Dermis blood vessel endothelial cell (primary cell): ENCODE measurements around the gene DNHD1. TPM values are rescaled to one million over a fixed set of nuclear protein-coding genes. Genes with fewer than 3 reads are reported as not detected.
"Not testable (repeated sequence)": the region's sequence is repeated elsewhere in the genome, so short reads cannot be mapped to it uniquely, and the experiment has no call there.

Experiments used
- DNase-seq: peaks from one replicate; pipeline ENCODE4 v3.0.0; 2010
- total RNA-seq: library from RNA; depleted of rRNA; stranded (reverse); fragments of >200 nt; gene quantifications from 2 replicates; pipeline ENCODE4 v1.2.3, GENCODE V29; 2014

Gene DNHD1
- total RNA-seq, 1 donor from 2014 or later, result 5.1 TPM

DNA sequence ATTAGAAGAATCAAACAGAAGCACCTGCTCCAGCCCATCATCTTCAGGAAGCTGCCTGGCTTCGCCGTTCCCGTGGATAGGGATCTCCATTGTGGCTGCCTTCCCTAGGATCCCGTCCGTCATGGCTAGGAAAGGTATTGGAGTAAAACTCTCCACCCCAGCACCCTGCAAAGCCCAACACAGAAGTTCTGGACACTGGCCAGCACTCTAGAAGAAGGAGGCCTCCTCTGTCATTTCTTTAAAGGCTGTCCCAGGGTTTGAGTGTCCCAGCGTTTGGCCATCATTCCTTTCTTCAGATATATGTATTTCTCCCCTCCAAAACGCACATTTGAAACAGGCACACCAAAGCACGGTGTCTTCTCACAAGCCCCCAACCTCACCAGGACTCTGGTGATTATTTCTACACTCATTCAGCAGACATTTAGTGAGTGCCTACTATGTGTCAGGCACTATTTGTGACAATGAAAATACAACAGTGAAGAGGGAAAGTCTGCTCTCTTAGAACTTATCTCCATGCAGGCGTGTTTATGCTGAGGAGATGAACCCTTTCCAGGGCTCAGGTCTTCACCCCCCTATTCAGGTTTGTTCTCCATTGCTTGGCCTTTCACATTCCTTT, 16.7 kb upstream of the DNHD1 start:
- no peak for DNase-seq

DNA sequence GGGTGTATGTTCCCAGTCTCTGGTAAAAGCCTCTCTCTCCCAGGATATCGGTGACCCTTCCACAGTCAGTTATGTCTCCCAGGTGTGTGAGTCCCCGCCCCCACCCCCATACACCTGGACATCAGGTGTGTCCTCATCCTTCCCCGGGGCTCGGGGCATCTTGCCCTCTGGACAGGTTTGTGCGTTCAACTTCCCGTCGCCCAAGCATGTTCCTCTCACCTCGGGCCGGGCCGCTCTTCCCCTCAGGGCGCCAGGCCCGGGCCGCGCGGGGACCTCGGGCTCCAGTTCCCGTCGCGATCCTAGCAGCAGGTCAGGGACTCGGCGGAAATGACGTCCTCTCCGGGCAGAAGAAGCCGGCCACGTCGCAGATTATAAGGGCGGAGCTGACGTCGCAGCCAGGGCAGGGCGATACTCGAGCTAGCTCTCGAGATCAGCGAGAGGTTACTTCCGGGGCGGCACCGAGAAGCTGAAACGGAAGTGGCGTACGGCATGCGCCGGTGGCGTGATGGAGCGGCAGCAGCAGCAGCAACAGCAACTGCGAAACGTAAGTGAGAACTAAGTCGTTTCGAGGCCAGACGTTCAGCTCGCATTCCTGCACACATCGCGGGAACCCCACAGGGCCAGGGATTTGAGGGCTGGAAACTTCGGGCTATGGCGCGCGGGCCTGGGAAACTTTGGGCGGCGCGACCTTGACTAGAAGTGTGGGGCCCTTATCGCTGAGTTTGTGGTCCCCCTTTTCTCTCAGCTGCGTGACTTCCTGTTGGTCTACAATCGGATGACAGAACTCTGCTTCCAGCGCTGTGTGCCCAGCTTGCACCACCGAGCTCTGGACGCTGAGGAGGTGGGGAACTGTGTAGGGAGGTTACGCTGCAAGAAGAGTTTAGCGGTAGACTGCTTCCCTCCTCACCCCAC, 15.8 kb upstream of the DNHD1 start, which contains the start of the genes ARFIP2 and TIMM10B:
Gene ARFIP2 (minus strand): TSS at position 320 of the 912 bp plus-strand sequence. CDS start 910 bp downstream, outside the sequence.
Gene TIMM10B (plus strand): TSS at position 490 of the 912 bp plus-strand sequence. CDS start 16 bp downstream, at position 506.
- peak; percentile 99 for DNase-seq

- peak; percentile 35 for DNase-seq
These were observed 15.2 kb upstream of the DNHD1 start for GRCh38 chr11:6481924-6482275.

- no peak for DNase-seq
These were observed 14.6 kb upstream of the DNHD1 start for GRCh38 chr11:6482441-6482840.

- no peak for DNase-seq
These were observed 14.1 kb upstream of the DNHD1 start for GRCh38 chr11:6483015-6483414.

DNA sequence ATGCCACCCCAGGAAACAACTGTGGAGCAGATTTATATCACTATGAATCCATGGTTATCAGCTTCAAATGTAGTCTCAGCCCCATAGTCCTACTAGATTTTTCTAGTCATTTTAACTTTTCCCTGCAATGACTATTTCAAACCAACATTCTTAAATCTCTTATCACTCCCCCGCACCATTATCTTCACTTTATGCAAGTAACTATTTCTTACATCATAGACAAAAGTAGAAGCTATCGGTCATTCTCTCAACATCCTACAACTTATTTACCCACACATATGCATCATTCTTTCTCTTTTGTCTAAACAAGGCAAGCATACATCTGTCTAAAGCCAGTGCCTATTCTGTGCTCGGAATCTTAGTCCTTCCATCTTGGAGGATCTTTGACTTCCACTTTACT, 11.4 kb upstream of the DNHD1 start:
- no peak for DNase-seq

DNA sequence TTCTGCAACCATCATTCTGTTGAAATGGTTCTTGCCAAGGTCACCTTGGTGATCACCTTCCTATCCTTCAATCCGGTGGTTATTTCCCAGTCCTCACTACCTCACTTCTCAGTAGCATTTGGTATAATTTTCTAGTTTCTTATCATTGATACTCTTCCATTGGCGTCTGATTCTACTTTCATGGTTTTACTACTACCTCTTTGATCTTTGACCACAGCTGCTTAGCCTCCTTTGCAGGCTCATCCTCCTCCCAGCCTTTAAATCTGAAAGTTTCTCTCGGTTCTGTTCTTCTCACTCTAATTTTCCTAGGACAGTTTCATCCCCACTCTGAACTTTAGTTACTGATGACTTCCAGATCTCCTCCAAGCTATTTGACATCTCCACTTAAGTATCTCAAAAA, 10.8 kb upstream of the DNHD1 start:
- DNase-seq, result no peak

GRCh38 chr11:6486938-6487337, 10.1 kb upstream of the DNHD1 start:
- no peak for DNase-seq

GRCh38 chr11:6488342-6488741, 8.7 kb upstream of the DNHD1 start:
- DNase-seq, result no peak

GRCh38 chr11:6488821-6489220, 8.3 kb upstream of the DNHD1 start:
- DNase-seq, result no peak

- no peak for DNase-seq
These were observed 7.8 kb upstream of the DNHD1 start for GRCh38 chr11:6489306-6489705.

GRCh38 chr11:6498121-6498520, 1.0 kb downstream of the DNHD1 start:
- no peak for DNase-seq

DNA sequence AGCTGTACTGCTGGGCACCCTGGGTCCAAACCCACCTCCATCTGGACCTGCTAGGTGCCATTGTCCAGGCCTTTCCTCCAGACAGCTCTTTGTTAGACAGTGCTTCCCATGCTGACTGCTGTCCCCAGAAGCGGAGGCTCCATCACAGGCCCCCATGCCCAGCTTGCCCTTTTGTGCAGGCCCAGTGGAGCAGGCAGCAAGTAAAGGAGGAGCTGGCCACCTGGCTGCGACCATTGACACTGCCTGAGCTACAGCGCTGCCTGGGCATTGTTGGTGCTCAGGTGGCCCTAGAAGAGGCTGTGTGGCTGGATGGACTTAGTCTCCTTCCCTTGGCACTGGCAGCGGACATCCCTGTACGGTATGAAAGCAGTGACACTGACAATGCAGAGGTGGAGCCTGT, 1.5 kb downstream of the DNHD1 start:
- DNase-seq, result no peak

GRCh38 chr11:6502382-6502781, 5.3 kb downstream of the DNHD1 start:
- DNase-seq, result no peak

DNA sequence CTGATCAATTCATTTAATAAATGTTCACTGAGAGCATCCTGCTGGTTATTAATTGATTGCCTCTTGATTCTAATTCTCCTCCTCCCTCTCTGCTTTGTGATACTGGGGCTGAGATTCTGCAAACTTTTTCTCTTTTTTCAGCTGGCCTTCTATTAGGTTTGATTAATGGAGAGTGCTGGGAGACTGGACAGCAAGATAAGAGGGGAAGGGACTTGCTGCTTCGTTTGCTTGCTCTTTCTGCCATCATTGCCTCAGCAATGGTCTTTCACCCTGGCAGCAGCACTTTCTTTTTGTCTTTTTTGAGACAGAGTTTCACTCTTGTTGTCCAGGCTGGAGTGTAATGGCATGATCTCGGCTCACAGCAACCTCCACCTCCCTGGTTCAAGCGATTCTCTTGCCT, 7.1 kb downstream of the DNHD1 start:
- DNase-seq, result no peak

DNA sequence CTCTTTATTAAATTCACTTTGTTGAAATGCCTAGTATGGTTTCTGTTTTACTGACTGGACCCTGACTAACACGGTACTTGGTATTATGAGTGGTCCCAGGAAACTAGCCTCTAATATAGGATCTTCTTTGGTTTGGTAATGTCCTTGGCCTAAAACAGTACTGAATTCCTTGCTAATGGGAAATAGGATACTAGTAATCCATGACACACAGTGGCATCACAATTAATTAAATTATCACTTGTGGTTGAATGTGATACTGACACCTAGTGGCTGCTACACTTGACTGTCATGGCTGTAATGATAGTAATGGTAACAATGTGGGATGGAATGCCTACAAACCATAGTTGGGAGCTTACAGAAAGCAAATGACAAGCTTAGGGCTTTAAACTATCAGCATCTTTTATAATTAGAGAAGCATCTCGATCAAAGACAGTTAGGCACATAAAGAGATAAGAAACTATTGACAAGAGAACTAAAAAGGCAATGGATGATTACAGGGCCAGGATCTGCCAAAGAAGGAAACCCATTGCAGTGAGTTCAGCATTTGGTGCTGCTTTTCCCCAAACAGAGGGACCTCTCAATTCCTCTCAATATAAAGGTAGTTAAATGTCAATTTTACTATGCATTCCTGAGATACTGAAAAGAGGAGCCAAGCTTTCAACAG, 8.6 kb downstream of the DNHD1 start:
- peak; percentile 82 for DNase-seq

DNA sequence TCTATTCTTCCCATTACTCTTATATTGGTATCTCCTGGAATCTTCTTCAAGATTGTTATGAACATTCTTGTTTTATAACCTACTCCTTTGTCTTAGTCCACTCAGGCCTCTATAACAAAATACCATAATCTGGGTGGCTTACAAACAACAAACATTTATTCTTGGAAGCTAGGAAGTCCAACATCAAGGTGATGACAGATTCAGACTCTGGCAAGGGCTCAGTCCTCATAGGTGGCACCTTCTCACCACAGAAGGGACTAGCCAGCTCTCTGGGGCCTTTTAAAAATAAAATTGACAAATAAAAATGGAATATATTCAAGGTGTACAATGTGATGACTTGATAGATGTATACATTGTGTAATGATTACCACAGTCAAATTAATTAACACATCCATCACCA, 19.8 kb downstream of the DNHD1 start:
- DNase-seq, result no peak

DNA sequence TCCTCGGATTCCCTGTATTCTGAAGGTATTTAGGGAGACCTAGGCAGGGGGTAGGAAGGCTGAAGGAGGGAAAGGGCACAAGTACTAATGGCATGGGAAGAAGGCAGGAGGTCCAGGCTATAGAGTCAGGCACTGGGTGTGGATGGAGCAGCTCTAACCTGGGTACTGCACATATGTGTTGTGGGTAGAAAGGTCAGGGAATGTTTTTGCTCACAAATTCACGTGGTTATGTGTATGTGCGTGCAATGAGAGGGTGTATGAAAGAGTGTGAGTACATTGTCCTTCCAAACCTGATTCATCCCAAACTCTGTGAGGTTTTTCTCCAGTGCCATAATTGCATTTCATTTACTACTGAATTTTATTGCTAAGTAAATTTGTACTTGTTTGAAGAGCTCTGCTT, 23.2 kb downstream of the DNHD1 start:
- DNase-seq, result no peak

- not testable (repeated sequence) for DNase-seq
These were observed 24.9 kb downstream of the DNHD1 start for GRCh38 chr11:6521946-6522345.

DNA sequence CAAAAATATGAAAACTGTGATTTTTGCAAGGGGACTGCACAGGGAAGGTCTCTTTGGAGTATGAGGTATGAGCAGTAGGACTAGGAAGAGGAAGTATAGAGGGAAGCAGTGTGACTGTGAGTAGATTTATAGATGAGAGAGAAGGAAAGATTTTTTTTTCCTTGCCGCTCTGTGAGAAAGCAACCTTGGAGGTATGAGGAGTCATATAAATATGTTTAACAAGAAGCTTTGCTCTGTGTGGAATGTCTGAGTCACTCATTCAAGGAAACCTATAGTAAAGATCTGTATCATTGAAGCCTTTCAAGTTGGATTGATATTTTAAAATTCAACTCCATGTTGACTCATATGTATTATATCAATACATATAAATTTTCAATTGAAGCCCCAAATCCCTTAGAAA, 26.2 kb downstream of the DNHD1 start:
- DNase-seq, result peak; percentile 52

- no peak for DNase-seq
These were observed 29.5 kb downstream of the DNHD1 start for GRCh38 chr11:6526411-6527135.

DNA sequence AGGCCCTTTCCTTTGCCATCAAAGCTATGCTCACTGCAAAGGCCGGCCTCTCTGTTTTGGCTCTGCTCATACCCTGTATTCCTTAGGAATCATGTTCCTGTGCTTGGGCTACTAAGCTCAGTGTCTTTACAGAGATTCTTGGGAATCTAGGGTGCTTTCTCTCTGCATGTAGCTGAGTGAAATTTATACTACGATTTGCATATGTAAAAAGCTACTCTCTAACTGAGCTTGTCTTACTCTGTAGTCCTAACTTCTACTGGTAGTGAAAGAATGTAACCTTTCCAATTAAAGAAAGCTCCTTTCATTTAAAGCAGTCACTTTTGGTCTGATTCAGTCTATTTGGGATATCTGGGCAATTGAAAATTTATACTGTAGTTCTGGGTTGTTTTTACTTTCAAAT, 32.2 kb downstream of the DNHD1 start:
- no peak for DNase-seq

GRCh38 chr11:6530848-6531247, 33.8 kb downstream of the DNHD1 start:
- DNase-seq, result no peak
